Keratinocyte (primary cell): Measurements from ENCODE around the gene KIF18B.

Experiments used
- CTCF ChIP-seq, 3 experiments: IDR thresholded peaks in 1 of 3; conservative IDR thresholded peaks in 1 of 3; optimal IDR thresholded peaks in 1 of 3; 2 replicates in 2 of 3; 3 replicates in 1 of 3; pipeline versions ENCODE3 to v1.5.1; 2011; ENCODE audit warnings: low read length in 3 of 3, mild to moderate bottlenecking in 3 of 3, moderate library complexity in 2 of 3, control low read depth in 1 of 3, inconsistent platforms in 1 of 3; ENCODE audit not compliant: insufficient read depth in 2 of 3; ENCODE audit errors: extremely low read depth in 1 of 3
- EZH2 ChIP-seq: IDR thresholded peaks from one replicate; pipeline ENCODE4 v1.6.1; 2012; ENCODE audit warnings: inconsistent platforms, mild to moderate bottlenecking, low read length, moderate library complexity

GRCh38 chr17:44903012-44903685 is 44.4 kb downstream of the KIF18B start:
- TF ChIP-seq CTCF (optimal IDR thresholded peaks at IDR 0.05 in 1 of 3, IDR thresholded peaks at IDR 0.05 in 1 of 3, conservative IDR thresholded peaks at IDR 0.05 in 1 of 3; ENCODE audit: extremely low read depth in 1 of 3, insufficient read depth in 2 of 3, low read length in 3 of 3) (no peak), EZH2 (no peak)
